ENCODE data around the gene ESPNL.

Gene ESPNL

GRCh38 chr2:238075397-238075796 lies 24.7 kb upstream of the ESPNL start:
- no peak for DNase-seq (ENCODE audit: low read depth)

GRCh38 chr2:238077292-238077691 lies 22.8 kb upstream of the ESPNL start:
- H3K4me3 ChIP-seq (ENCODE audit: low read depth, low read length) = no peak overlapping the region
- DNase-seq (ENCODE audit: low read depth) = no peak
- TF ChIP-seq MYC (IDR thresholded peaks at IDR 0.05; ENCODE audit: low read depth, low read length) = no peak
- no peak for TF ChIP-seq POLR2A (IDR thresholded peaks at IDR 0.05; ENCODE audit: extremely low read depth, insufficient read length)

More at GRCh38 chr2:238075397-238075796, 24.7 kb upstream of the ESPNL start:
- H3K4me3 ChIP-seq (ENCODE audit: low read depth, low read length) = no peak overlapping the region
- no peak for TF ChIP-seq MAX (IDR thresholded peaks at IDR 0.05; ENCODE audit: low read depth, low read length)
- no peak for TF ChIP-seq CTCF (IDR thresholded peaks at IDR 0.05; ENCODE audit: low read depth, low read length)
- TF ChIP-seq MYC (IDR thresholded peaks at IDR 0.05; ENCODE audit: low read depth, low read length) = no peak
- no peak for TF ChIP-seq POLR2A (IDR thresholded peaks at IDR 0.05; ENCODE audit: extremely low read depth, insufficient read length)

- TF ChIP-seq MYC (IDR thresholded peaks at IDR 0.05; ENCODE audit: low read depth, low read length) = no peak
- no peak for TF ChIP-seq CTCF (IDR thresholded peaks at IDR 0.05; ENCODE audit: low read depth, low read length)
- no peak for TF ChIP-seq MAX (IDR thresholded peaks at IDR 0.05; ENCODE audit: low read depth, low read length)
- no peak for TF ChIP-seq POLR2A (IDR thresholded peaks at IDR 0.05; ENCODE audit: extremely low read depth, insufficient read length)
- no peak overlapping the region for H3K4me3 ChIP-seq (ENCODE audit: low read depth, low read length)
- DNase-seq (ENCODE audit: low read depth) = no peak
Observed at GRCh38 chr2:238079874-238080327, 20.2 kb upstream of the ESPNL start.

- no peak overlapping the region for H3K4me3 ChIP-seq (ENCODE audit: low read depth, low read length)
- no peak for DNase-seq (ENCODE audit: low read depth)
- no peak for TF ChIP-seq CTCF (IDR thresholded peaks at IDR 0.05; ENCODE audit: low read depth, low read length)
- TF ChIP-seq POLR2A (IDR thresholded peaks at IDR 0.05; ENCODE audit: extremely low read depth, insufficient read length) = no peak
- TF ChIP-seq MAX (IDR thresholded peaks at IDR 0.05; ENCODE audit: low read depth, low read length) = no peak
- TF ChIP-seq MYC (IDR thresholded peaks at IDR 0.05; ENCODE audit: low read depth, low read length) = no peak
Observed at GRCh38 chr2:238080518-238080917, 19.6 kb upstream of the ESPNL start.

- no peak for DNase-seq (ENCODE audit: low read depth)
- TF ChIP-seq POLR2A (IDR thresholded peaks at IDR 0.05; ENCODE audit: extremely low read depth, insufficient read length) (no peak), MAX (IDR thresholded peaks at IDR 0.05; ENCODE audit: low read depth, low read length) (no peak), MYC (IDR thresholded peaks at IDR 0.05; ENCODE audit: low read depth, low read length) (no peak), CTCF (IDR thresholded peaks at IDR 0.05; ENCODE audit: low read depth, low read length) (no peak)
- no peak overlapping the region for H3K4me3 ChIP-seq (ENCODE audit: low read depth, low read length)
Observed at GRCh38 chr2:238081150-238081549, 19.0 kb upstream of the ESPNL start.

- DNase-seq (ENCODE audit: low read depth) = no peak
- no peak overlapping the region for H3K4me3 ChIP-seq (ENCODE audit: low read depth, low read length)
- TF ChIP-seq MAX (IDR thresholded peaks at IDR 0.05; ENCODE audit: low read depth, low read length) (no peak), POLR2A (IDR thresholded peaks at IDR 0.05; ENCODE audit: extremely low read depth, insufficient read length) (no peak), CTCF (IDR thresholded peaks at IDR 0.05; ENCODE audit: low read depth, low read length) (no peak), MYC (IDR thresholded peaks at IDR 0.05; ENCODE audit: low read depth, low read length) (no peak)
Observed at GRCh38 chr2:238081561-238081960, 18.6 kb upstream of the ESPNL start.
